ENCODE data around the gene CUL7. TPM values are rescaled to one million over a fixed set of nuclear protein-coding genes. Genes with fewer than 3 reads are reported as not detected.

Gene CUL7
- total RNA-seq, 1 experiment from 2014 or later = 16.5 TPM

DNA sequence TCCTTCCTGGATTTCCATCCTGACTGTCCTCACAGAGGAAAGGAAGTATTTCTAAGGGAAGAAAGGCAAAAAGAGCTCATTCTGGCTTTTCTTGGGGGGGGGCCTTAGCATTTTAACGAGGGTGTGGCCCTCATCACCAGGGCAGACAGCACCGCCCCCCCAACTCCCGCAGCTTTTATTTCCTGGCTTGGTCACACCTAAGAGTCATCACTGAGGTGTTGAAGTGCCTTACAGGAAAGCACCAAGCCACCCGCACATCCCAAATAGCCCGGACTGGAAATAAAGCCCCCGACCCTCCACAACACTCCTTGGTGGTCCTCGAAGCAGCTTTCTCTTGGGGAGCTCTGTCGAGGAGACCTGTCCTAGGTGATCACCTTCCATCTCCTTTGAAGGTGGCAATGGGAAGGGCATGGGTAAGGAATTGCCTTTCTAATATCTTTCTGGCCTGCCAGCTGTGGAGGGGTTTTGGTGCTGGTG lies 23.7 kb upstream of the CUL7 start:
- no peak for DNase-seq (ENCODE audit: low read depth)

GRCh38 chr6:43076464-43077332 lies 23.0 kb upstream of the CUL7 start:
- peak; percentile 44 for DNase-seq (ENCODE audit: low read depth)

DNA sequence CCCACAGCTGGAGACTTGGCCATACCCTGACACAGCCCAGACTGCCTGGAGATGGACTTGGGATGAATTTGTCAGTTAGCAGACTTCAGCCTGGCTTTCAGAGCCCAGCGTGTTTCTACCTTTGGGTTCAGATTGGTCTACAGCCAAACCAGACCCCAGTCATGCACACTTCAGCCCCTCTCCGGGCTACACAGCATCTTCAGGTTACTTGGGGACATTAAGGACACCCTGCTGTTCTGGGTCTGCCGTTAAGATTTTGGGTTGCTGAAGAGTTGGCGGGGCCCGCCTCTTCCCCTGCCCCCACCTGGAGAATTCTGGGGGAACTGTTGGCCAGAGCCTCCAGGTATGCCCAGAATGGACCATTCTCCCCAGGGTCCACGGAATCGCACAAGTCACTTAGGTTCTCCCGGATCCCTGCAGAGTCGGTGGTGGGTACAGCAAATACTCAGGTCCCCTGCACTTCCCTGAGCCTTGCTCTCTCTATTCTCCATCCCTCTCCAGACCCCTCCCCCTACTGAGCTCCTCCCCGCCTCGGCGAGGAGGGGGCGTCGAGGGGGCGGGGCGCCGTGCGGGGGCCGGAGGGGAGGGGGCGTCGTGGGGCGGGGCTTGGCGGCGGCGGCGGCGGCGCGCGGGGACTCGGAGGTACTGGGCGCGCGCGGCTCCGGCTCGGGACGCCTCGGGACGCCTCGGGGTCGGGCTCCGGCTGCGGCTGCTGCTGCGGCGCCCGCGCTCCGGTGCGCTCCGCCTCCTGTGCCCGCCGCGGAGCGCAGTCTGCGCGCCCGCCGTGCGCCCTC lies 22.2 kb upstream of the CUL7 start, which contains the start of gene PTK7:
PTK7 (plus strand) TSS at position 645 of the 794 bp plus-strand sequence. CDS start 175 bp downstream, outside the sequence.
- peak; percentile 53 for DNase-seq (ENCODE audit: low read depth)

GRCh38 chr6:43074847-43075669 lies 21.4 kb upstream of the CUL7 start:
- peak; percentile 59 for DNase-seq (ENCODE audit: low read depth)

GRCh38 chr6:43070028-43070632 lies 16.5 kb upstream of the CUL7 start:
- DNase-seq (ENCODE audit: low read depth) = peak; percentile 65

GRCh38 chr6:43062818-43063217 lies 9.2 kb upstream of the CUL7 start:
- DNase-seq (ENCODE audit: low read depth) = no peak

GRCh38 chr6:43061861-43062260 lies 8.2 kb upstream of the CUL7 start:
- DNase-seq (ENCODE audit: low read depth) = peak; percentile 26

GRCh38 chr6:43060755-43061633 lies 7.3 kb upstream of the CUL7 start:
- DNase-seq (ENCODE audit: low read depth) = no peak

- DNase-seq (ENCODE audit: low read depth) = no peak
Measured at GRCh38 chr6:43060034-43060754, 6.5 kb upstream of the CUL7 start.

DNA sequence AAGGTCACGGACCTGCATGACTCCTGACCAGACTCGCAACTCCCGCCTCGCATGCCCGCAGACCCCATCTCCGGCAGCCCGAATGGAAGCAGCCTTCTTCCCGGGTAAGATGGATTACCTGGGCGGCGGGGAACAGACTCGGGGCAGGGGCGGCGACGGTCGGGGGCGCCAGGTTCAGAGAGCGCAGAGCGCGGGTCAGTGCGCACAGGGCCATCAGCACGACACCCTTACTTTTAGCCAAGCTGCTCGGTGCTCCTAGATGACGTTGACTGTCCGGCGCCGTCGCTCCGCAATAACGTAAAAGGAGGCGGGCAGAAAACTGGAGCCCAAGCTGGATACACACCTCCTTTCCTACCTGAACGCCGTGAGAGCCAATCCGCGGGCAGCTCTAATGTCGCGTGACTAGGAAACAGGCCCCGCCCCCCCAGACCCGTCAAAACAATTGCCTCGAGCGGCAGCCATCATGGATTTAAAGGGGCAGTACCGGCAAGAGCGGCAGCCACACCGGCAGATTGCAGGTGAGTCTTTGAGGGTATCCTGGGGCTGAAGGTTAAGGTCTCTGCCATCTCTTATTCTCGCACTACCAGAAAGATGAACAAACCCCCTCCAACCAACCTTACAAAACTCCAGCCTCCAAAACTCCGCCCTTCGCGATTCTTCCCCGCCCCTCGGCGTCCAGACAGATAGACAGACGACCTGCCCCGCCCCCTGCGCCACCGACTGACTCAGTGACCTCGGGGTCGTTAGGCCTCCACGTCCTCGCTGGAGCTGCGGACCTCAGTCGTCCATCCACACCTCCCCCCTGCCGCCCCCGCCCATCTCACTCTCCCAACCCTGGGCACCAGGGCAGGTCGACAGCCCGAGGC lies 5.8 kb upstream of the CUL7 start, which contains the start of the genes KLC4 and MRPL2:
KLC4 (plus strand) TSS at position 464 of the 866 bp plus-strand sequence. CDS start 1,705 bp downstream, outside the sequence.
MRPL2 (minus strand) TSS at position 267 of the 866 bp plus-strand sequence; CDS start at position 214, 53 bp downstream.
- peak; percentile 99 for DNase-seq (ENCODE audit: low read depth)

DNA sequence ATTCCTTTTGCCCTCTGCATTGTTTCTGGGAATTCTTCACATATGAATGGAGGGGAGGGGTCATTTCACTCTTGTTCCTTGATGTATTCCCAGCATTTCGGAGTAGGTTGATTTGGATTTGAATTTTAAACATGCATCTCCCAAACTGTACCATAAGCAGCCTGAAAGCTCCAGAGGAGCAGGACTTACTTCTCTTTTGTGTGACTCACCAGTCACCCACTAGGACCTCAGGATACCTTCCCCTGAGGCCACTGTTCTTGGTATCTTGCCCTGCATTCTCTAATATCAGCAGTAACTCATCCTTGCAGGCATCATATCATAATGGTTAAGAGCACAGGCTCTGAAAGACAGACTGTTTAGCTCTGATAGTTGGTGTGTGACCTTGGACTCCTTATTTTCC lies 4.9 kb upstream of the CUL7 start:
- no peak for DNase-seq (ENCODE audit: low read depth)

GRCh38 chr6:43055966-43056365 lies 2.3 kb upstream of the CUL7 start:
- DNase-seq (ENCODE audit: low read depth) = no peak

DNA sequence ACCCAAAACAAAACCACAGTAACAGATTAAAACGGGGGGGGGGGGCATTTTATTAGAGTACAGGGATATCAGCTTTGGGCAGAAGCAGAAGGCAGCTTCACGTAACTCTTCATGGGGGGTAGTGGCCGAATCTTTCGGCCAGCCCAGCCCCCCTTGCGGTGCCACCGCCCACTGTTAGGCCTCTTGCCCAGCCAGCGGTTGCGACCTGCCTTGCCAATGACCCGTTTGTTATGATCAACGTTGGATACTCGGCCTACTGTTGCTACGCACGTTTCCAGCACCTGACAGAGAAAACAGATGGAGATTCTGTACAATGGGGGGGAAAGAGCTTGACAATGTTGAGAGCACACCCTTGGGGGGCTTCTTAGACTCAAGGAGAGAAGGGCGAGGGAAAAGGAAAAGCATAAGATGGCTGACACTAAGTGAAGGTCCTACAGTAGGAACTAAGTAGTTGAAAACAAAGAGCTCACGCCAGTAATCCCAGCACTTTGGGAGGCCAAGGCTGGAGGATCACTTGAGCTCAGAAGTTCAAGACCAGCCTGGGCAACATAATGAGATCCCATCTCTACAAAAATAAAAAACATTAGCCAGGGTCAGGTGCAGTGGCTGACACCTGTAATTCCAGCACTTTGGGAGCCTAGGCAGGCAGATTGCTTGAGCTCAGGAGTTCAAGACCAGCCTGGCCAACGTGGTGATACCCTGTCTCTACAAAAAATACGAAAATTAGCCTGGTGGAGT lies 724 bp upstream of the CUL7 start:
- DNase-seq (ENCODE audit: low read depth) = peak; percentile 45

GRCh38 chr6:43052842-43053544 lies 658 bp downstream of the CUL7 start:
- DNase-seq (ENCODE audit: low read depth) = no peak

- no peak for DNase-seq (ENCODE audit: low read depth)
Measured at GRCh38 chr6:43052225-43052841, 1.3 kb downstream of the CUL7 start.

DNA sequence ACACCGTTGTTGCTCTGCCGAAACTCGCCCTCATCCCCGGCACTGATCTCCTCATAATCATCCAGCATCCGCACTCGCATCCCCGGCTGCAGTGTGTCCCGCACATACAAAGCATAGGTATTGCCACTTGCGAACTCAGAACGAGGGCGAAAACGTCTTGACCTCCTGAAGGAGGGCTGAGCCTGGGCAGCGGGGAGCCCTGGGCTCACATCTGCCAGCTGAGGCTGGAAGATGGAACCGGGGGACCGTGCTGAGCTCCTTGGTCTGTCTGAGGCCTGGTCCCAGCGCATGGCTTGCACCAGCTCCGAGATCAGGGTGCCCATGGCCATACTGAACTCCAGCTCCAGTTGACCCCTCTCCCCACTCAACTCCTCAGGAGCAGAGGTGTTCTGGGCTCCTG lies 2.7 kb downstream of the CUL7 start:
- no peak for DNase-seq (ENCODE audit: low read depth)

Measured in RPMI7951 (cell line).